Mammary epithelial cell (primary cell): ENCODE results near the gene MUSK.

ENCODE experiments used
- CTCF ChIP-seq, 2 donors: IDR thresholded peaks in 1 of 2; conservative IDR thresholded peaks in 1 of 2; 2 replicates each; pipeline ENCODE4 v1.5.1; 2011 to 2012; ENCODE audit warnings: inconsistent platforms in 2 of 2, low read length in 2 of 2, mild to moderate bottlenecking in 2 of 2, control low read depth in 1 of 2, low read depth in 1 of 2; ENCODE audit not compliant: insufficient read depth in 1 of 2; ENCODE audit errors: extremely low read depth in 1 of 2
- EZH2 ChIP-seq: IDR thresholded peaks from 2 replicates; pipeline ENCODE4 v1.6.1; 2012; ENCODE audit warnings: low read length, inconsistent platforms, borderline replicate concordance

DNA sequence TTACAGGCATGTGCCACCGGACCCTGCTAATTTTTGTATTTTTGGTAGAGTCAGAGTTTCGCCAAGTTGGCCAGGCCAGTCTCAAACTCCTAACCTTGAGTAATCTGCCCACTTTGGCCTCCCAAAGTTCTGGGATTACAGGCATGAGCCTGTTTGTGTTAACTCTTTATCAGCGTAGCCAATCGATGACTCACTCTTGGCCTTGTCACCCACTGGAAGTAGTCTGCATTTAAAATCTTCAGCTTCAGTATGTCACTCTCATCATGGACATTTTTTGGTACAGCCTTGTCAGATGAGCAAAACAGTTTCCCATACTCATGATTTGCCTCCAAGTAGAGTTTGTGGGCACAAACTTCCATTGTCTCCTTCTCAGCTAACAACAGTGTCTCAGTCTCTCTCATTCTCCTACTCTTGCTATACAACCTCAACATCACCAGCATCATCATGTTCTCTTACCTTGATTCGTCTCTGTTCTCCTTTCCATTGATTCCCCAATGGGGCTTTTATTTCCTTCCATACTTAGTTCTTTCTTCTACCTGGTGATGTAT lies 22.5 kb downstream of the MUSK start:
- no peak for TF ChIP-seq EZH2
- no peak for TF ChIP-seq CTCF (conservative IDR thresholded peaks at IDR 0.05 in 1 of 2, IDR thresholded peaks at IDR 0.05 in 1 of 2; ENCODE audit: extremely low read depth in 1 of 2, insufficient read depth in 1 of 2, low read depth in 1 of 2, low read length in 2 of 2)
